GM19438 (cell line): Measurements from ENCODE around the gene HSPA1L.
"Not testable (repeated sequence)": the region's sequence is repeated elsewhere in the genome, so short reads cannot be mapped to it uniquely, and the experiment has no call there.

Experiments used
- ATAC-seq: cut with Tn5 transposase; IDR thresholded peaks from one replicate; pipeline ENCODE4 v1.9.1; 2021; ENCODE audit warnings: low read depth; ENCODE audit not compliant: unreplicated experiment

Gene HSPA1L

DNA sequence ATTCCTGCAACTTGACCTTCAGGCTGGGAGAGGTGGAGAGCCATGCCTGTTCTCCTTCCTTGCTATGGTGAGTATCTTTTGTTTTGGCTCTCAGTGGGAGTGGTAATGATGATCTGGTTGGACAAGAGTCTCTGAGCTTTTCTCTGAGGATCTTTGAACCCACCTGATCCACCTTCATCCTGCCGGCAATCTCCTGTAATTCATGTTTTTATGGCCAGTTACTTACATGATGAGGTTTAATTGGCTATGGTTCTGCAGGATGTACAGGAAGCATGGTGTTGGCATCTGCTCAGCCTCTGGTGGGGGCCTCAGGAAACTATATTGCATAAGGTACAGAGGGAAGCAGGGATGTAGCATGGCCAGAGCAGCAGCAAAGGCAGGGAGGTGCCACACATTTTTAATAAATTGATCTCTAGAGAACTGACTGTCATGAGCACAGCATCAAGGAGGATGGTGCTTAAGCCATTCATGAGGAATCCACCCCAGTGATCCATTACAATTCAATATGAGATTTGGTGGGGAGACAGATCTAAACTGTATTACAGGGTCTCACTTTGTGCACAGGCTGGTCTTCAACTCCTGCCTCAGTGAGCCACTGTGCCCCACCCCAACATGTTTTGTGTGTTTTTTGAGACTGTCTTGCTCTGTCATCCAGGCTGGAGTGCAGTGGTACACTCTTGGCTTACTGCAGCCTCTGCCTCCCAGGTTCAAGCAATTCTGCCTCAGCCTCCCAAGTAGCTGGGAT, 22.5 kb upstream of the HSPA1L start:
- ATAC-seq = no peak

GRCh38 chr6:31836474-31837368, 21.6 kb upstream of the HSPA1L start:
- ATAC-seq = no peak

- no peak for ATAC-seq
These were observed 21.0 kb upstream of the HSPA1L start for GRCh38 chr6:31836047-31836473.

DNA sequence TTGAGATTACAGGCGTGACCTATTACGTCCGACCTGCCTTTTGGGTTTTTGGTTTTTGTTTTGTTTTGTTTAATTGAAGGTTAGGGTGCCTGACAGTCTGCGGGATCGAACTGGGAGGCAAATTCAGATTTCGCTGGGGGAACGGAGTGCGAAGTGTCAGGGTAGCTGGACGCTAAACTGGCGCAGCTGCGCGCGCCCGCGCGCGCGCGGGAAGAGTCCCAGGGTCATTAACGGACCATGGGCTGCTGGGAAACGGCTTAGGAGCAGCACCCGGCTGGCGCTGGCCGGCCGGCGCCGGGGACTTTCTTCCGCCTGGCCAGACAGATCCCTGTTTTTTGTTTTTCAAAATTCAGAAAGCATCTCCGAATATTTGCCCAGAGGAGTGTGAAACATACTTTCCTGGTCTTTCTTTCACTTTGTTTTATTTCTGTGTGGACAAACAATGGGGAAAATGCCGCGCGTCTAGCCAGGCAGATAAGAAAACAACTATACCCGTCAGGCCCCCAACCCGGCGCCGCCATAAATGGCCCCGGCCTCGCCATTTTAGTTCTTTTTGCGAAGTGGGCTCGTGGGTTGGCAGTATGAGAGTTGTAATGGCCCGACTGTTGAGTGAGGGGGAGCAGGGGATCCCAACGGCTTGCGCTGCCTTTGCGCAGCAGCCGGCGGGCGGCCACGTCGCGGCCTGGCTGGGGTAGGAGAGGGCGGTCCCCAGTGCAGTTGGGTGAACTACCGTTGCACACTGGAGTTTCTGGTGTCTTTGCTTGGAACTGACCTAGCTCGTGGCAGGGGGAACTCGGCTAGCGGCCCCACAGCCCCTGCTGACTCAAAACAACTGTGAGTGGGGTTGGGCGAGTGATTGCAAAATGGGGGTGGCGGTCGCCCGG, 19.5 kb upstream of the HSPA1L start:
- no peak for ATAC-seq

- no peak for ATAC-seq
These were observed 16.5 kb upstream of the HSPA1L start for GRCh38 chr6:31831350-31832215.

DNA sequence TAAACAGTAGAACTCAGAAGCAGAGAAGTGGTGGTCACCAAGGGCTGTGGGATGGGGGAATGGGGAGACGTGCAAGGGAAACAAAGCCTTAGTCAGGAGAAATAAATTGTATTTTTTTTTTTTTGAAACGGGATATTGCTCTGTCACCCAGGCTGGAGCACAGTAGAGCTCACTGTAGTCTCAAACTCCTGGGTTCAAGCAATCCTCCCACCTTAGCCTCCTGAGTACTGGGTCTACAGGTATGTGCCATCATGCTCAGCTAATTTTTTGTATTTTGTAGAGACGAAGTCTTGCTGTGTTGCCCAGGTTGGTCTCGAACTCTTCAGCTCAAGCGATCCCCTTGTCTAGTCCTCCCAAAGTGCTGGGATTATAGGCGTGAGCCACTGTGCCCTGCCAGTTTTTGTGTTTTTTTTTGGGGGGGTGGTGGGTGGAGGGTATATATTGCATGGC, 15.8 kb upstream of the HSPA1L start:
- ATAC-seq = no peak

DNA sequence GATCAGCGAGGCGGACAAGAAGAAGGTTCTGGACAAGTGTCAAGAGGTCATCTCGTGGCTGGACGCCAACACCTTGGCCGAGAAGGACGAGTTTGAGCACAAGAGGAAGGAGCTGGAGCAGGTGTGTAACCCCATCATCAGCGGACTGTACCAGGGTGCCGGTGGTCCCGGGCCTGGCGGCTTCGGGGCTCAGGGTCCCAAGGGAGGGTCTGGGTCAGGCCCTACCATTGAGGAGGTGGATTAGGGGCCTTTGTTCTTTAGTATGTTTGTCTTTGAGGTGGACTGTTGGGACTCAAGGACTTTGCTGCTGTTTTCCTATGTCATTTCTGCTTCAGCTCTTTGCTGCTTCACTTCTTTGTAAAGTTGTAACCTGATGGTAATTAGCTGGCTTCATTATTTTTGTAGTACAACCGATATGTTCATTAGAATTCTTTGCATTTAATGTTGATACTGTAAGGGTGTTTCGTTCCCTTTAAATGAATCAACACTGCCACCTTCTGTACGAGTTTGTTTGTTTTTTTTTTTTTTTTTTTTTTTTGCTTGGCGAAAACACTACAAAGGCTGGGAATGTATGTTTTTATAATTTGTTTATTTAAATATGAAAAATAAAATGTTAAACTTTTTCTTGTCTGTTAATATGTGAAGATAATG, 14.7 kb upstream of the HSPA1L start:
- ATAC-seq = no peak

- peak; percentile 54 for ATAC-seq
These were observed 12.4 kb upstream of the HSPA1L start, which contains the start of gene HSPA1B for GRCh38 chr6:31827286-31828079. TSS of gene HSPA1B (plus strand) at chr6:31827738. CDS start at chr6:31827951, 213 bp downstream.

GRCh38 chr6:31826793-31827285, 11.8 kb upstream of the HSPA1L start:
- no peak for ATAC-seq

DNA sequence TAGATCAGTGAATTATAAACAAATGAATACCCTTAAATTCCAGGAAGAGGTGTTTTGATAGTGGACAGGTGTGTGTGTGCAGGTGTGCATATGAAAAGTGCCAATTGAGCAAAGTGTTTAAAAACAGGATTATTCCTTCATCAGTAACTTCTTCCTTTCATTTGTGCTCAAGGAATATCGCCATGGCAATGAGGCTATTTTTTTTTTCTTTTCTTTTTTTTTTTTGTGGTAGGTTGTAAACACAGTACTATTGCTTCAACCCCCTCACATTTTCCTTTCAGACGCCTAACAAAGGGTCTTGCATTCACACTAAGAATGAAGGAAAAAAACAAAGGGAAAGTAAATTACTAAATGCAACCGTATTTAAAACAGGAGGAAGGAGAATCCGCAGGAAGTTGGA, 10.5 kb upstream of the HSPA1L start:
- ATAC-seq = no peak

DNA sequence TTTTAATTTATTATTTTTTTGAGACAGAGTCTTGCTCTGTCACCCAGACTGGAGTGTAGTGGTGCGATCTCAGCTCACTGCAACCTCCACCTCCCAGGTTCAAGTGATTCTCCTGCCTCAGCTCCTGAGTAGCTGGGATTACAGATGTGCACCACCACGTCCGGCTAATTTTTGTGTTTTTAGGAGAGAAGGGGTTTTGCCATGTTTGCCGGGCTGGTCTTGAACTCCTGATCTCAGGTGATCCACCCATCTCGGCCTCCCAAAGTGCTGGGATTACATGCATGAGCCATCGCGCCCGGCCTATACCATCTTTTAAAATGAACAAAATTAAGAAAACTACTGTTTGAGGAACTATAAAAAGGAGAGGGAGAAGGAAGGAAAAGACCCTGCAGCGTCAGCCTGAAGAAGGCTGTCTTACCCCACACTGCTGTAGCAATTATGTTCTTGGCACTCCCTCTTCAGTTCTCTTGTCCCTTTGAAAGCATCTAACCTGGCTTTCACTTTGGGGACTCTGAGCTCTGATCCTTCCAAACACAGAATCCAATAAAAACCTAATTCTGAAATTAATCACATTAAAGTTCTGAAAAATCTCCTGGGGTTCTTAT, 8.6 kb upstream of the HSPA1L start:
- not testable (repeated sequence) for ATAC-seq

- no peak for ATAC-seq
These were observed 7.1 kb upstream of the HSPA1L start for GRCh38 chr6:31822036-31822821.

GRCh38 chr6:31821301-31822035, 6.4 kb upstream of the HSPA1L start:
- no peak for ATAC-seq

GRCh38 chr6:31820399-31820798, 5.3 kb upstream of the HSPA1L start:
- ATAC-seq = not testable (repeated sequence)

- ATAC-seq = no peak
These were observed 4.8 kb upstream of the HSPA1L start for GRCh38 chr6:31819871-31820299.

- not testable (repeated sequence) for ATAC-seq
These were observed 2.9 kb upstream of the HSPA1L start for GRCh38 chr6:31817929-31818511.
